Measurements from ENCODE around the gene L3MBTL4. TPM values are rescaled to one million over a fixed set of nuclear protein-coding genes. Genes with fewer than 3 reads are reported as not detected.
"Not testable (repeated sequence)": the region's sequence is repeated elsewhere in the genome, so short reads cannot be mapped to it uniquely, and the experiment has no call there.

L3MBTL4 gene
- total and polyA plus RNA-seq, 2 donors: 3.4 to 4.3 TPM

- peaks cover 0 to 2% of the 10 kb centered on the region in 2 donors for H3K4me1 ChIP-seq (ENCODE audit: control insufficient read depth in 2 of 2, insufficient read depth in 2 of 2, low read length in 2 of 2)
- WGBS: 90% methylated on average over 6 of the region's 6 CpGs
- H3K27me3 ChIP-seq (ENCODE audit: control insufficient read depth in 2 of 2, insufficient read depth in 1 of 2, low read length in 1 of 2): no peaks in the 10 kb centered on the region
- no peak overlapping the region for H3K4me3 ChIP-seq (ENCODE audit: low read length in 2 of 2)
- H3K36me3 ChIP-seq (ENCODE audit: control insufficient read depth in 2 of 2, insufficient read depth in 2 of 2, low read length in 1 of 2): no peaks in the 10 kb centered on the region
- H3K27ac ChIP-seq (ENCODE audit: low read depth in 1 of 2, low read length in 1 of 2): no peak overlapping the region
- no peak for DNase-seq (ENCODE audit: low read depth in 6 of 9, low spot score in 9 of 9)
- no peaks in the 10 kb centered on the region for H3K9me3 ChIP-seq (ENCODE audit: control insufficient read depth in 2 of 2, insufficient read depth in 1 of 2, low read length in 1 of 2)
Observed at GRCh38 chr18:6058941-6059340, 355.8 kb downstream of the L3MBTL4 start.

GRCh38 chr18:6057604-6058003 is 357.1 kb downstream of the L3MBTL4 start:
- Histone ChIP-seq H3K27me3 (ENCODE audit: control insufficient read depth in 2 of 2, insufficient read depth in 1 of 2, low read length in 1 of 2) (no peaks in the 10 kb centered on the region), H3K4me1 (ENCODE audit: control insufficient read depth in 2 of 2, insufficient read depth in 2 of 2, low read length in 2 of 2) (peaks cover 0 to 2% of the 10 kb centered on the region in 2 donors), H3K36me3 (ENCODE audit: control insufficient read depth in 2 of 2, insufficient read depth in 2 of 2, low read length in 1 of 2) (no peaks in the 10 kb centered on the region), H3K27ac (ENCODE audit: low read depth in 1 of 2, low read length in 1 of 2) (no peak overlapping the region), H3K9me3 (ENCODE audit: control insufficient read depth in 2 of 2, insufficient read depth in 1 of 2, low read length in 1 of 2) (no peaks in the 10 kb centered on the region), H3K4me3 (ENCODE audit: low read length in 2 of 2) (no peak overlapping the region)
- 92% methylated on average over 3 of the region's 3 CpGs for WGBS
- DNase-seq (ENCODE audit: low read depth in 6 of 9, low spot score in 9 of 9): no peak

- Histone ChIP-seq H3K36me3 (ENCODE audit: control insufficient read depth in 2 of 2, insufficient read depth in 2 of 2, low read length in 1 of 2) (no peaks in the 10 kb centered on the region), H3K27ac (ENCODE audit: low read depth in 1 of 2, low read length in 1 of 2) (no peak overlapping the region), H3K4me3 (ENCODE audit: low read length in 2 of 2) (no peak overlapping the region), H3K9me3 (ENCODE audit: control insufficient read depth in 2 of 2, insufficient read depth in 1 of 2, low read length in 1 of 2) (no peaks in the 10 kb centered on the region), H3K27me3 (ENCODE audit: control insufficient read depth in 2 of 2, insufficient read depth in 1 of 2, low read length in 1 of 2) (no peaks in the 10 kb centered on the region), H3K4me1 (ENCODE audit: control insufficient read depth in 2 of 2, insufficient read depth in 2 of 2, low read length in 2 of 2) (peaks cover 0 to 2% of the 10 kb centered on the region in 2 donors)
- 39% methylated on average over 7 of the region's 7 CpGs for WGBS
- peak in 1 of 9 donors; percentile 2 for DNase-seq (ENCODE audit: low read depth in 6 of 9, low spot score in 9 of 9)
Observed at GRCh38 chr18:6056171-6056910, 358.4 kb downstream of the L3MBTL4 start.

GRCh38 chr18:6055711-6056110 is 359.0 kb downstream of the L3MBTL4 start:
- Histone ChIP-seq H3K27me3 (ENCODE audit: control insufficient read depth in 2 of 2, insufficient read depth in 1 of 2, low read length in 1 of 2) (no peaks in the 10 kb centered on the region), H3K36me3 (ENCODE audit: control insufficient read depth in 2 of 2, insufficient read depth in 2 of 2, low read length in 1 of 2) (no peaks in the 10 kb centered on the region), H3K9me3 (ENCODE audit: control insufficient read depth in 2 of 2, insufficient read depth in 1 of 2, low read length in 1 of 2) (no peaks in the 10 kb centered on the region), H3K27ac (ENCODE audit: low read depth in 1 of 2, low read length in 1 of 2) (no peak overlapping the region), H3K4me3 (ENCODE audit: low read length in 2 of 2) (no peak overlapping the region), H3K4me1 (ENCODE audit: control insufficient read depth in 2 of 2, insufficient read depth in 2 of 2, low read length in 2 of 2) (peaks cover 0 to 2% of the 10 kb centered on the region in 2 donors)
- 93% methylated on average over 5 of the region's 5 CpGs for WGBS
- DNase-seq (ENCODE audit: low read depth in 6 of 9, low spot score in 9 of 9): no peak

- H3K36me3 ChIP-seq (ENCODE audit: control insufficient read depth in 2 of 2, insufficient read depth in 2 of 2, low read length in 1 of 2): no peaks in the 10 kb centered on the region
- DNase-seq (ENCODE audit: low read depth in 6 of 9, low spot score in 9 of 9): no peak
- 98% methylated on average over 9 of the region's 9 CpGs for WGBS
- no peaks in the 10 kb centered on the region for H3K9me3 ChIP-seq (ENCODE audit: control insufficient read depth in 2 of 2, insufficient read depth in 1 of 2, low read length in 1 of 2)
- peaks cover 0 to 2% of the 10 kb centered on the region in 2 donors for H3K4me1 ChIP-seq (ENCODE audit: control insufficient read depth in 2 of 2, insufficient read depth in 2 of 2, low read length in 2 of 2)
- H3K27me3 ChIP-seq (ENCODE audit: control insufficient read depth in 2 of 2, insufficient read depth in 1 of 2, low read length in 1 of 2): no peaks in the 10 kb centered on the region
- no peak overlapping the region for H3K4me3 ChIP-seq (ENCODE audit: low read length in 2 of 2)
- no peak overlapping the region for H3K27ac ChIP-seq (ENCODE audit: low read depth in 1 of 2, low read length in 1 of 2)
Observed at GRCh38 chr18:6054256-6054842, 360.4 kb downstream of the L3MBTL4 start.

GRCh38 chr18:6052449-6052913 is 362.2 kb downstream of the L3MBTL4 start:
- peaks cover 0 to 2% of the 10 kb centered on the region in 2 donors for H3K4me1 ChIP-seq (ENCODE audit: control insufficient read depth in 2 of 2, insufficient read depth in 2 of 2, low read length in 2 of 2)
- no peaks in the 10 kb centered on the region for H3K36me3 ChIP-seq (ENCODE audit: control insufficient read depth in 2 of 2, insufficient read depth in 2 of 2, low read length in 1 of 2)
- no peaks in the 10 kb centered on the region for H3K9me3 ChIP-seq (ENCODE audit: control insufficient read depth in 2 of 2, insufficient read depth in 1 of 2, low read length in 1 of 2)
- no peaks in the 10 kb centered on the region for H3K27me3 ChIP-seq (ENCODE audit: control insufficient read depth in 2 of 2, insufficient read depth in 1 of 2, low read length in 1 of 2)
- H3K4me3 ChIP-seq (ENCODE audit: low read length in 2 of 2): no peak overlapping the region
- H3K27ac ChIP-seq (ENCODE audit: low read depth in 1 of 2, low read length in 1 of 2): no peak overlapping the region
- DNase-seq (ENCODE audit: low read depth in 6 of 9, low spot score in 9 of 9): no peak
- whole genome bisulfite sequencing: 95% methylated on average over 5 of the region's 5 CpGs

- not testable (repeated sequence) for H3K4me1 ChIP-seq (ENCODE audit: control insufficient read depth in 2 of 2, insufficient read depth in 2 of 2, low read length in 2 of 2); H3K4me3 ChIP-seq (ENCODE audit: low read length in 2 of 2); H3K27me3 ChIP-seq (ENCODE audit: control insufficient read depth in 2 of 2, insufficient read depth in 1 of 2, low read length in 1 of 2); H3K36me3 ChIP-seq (ENCODE audit: control insufficient read depth in 2 of 2, insufficient read depth in 2 of 2, low read length in 1 of 2); H3K27ac ChIP-seq (ENCODE audit: low read depth in 1 of 2, low read length in 1 of 2); DNase-seq (ENCODE audit: low read depth in 6 of 9, low spot score in 9 of 9); H3K9me3 ChIP-seq (ENCODE audit: control insufficient read depth in 2 of 2, insufficient read depth in 1 of 2, low read length in 1 of 2)
- WGBS: 89% methylated on average over 2 of the region's 2 CpGs
Observed at GRCh38 chr18:6047596-6047995, 367.1 kb downstream of the L3MBTL4 start.

- DNase-seq (ENCODE audit: low read depth in 6 of 9, low spot score in 9 of 9): no peak
- no peaks in the 10 kb centered on the region for H3K36me3 ChIP-seq (ENCODE audit: control insufficient read depth in 2 of 2, insufficient read depth in 2 of 2, low read length in 1 of 2)
- H3K4me3 ChIP-seq (ENCODE audit: low read length in 2 of 2): no peak overlapping the region
- H3K4me1 ChIP-seq (ENCODE audit: control insufficient read depth in 2 of 2, insufficient read depth in 2 of 2, low read length in 2 of 2): no peaks in the 10 kb centered on the region
- H3K27ac ChIP-seq (ENCODE audit: low read depth in 1 of 2, low read length in 1 of 2): no peak overlapping the region
- H3K9me3 ChIP-seq (ENCODE audit: control insufficient read depth in 2 of 2, insufficient read depth in 1 of 2, low read length in 1 of 2): no peaks in the 10 kb centered on the region
- H3K27me3 ChIP-seq (ENCODE audit: control insufficient read depth in 2 of 2, insufficient read depth in 1 of 2, low read length in 1 of 2): no peaks in the 10 kb centered on the region
Observed at GRCh38 chr18:6044773-6045172, 369.9 kb downstream of the L3MBTL4 start.

- DNase-seq (ENCODE audit: low read depth in 6 of 9, low spot score in 9 of 9): no peak
- Histone ChIP-seq H3K4me1 (ENCODE audit: control insufficient read depth in 2 of 2, insufficient read depth in 2 of 2, low read length in 2 of 2) (no peaks in the 10 kb centered on the region), H3K27ac (ENCODE audit: low read depth in 1 of 2, low read length in 1 of 2) (no peak overlapping the region), H3K4me3 (ENCODE audit: low read length in 2 of 2) (no peak overlapping the region), H3K27me3 (ENCODE audit: control insufficient read depth in 2 of 2, insufficient read depth in 1 of 2, low read length in 1 of 2) (no peaks in the 10 kb centered on the region), H3K36me3 (ENCODE audit: control insufficient read depth in 2 of 2, insufficient read depth in 2 of 2, low read length in 1 of 2) (no peaks in the 10 kb centered on the region), H3K9me3 (ENCODE audit: control insufficient read depth in 2 of 2, insufficient read depth in 1 of 2, low read length in 1 of 2) (no peaks in the 10 kb centered on the region)
- WGBS: 85% methylated on average over 1 of the region's 1 CpG
Observed at GRCh38 chr18:6044319-6044718, 370.4 kb downstream of the L3MBTL4 start.
